Measurements from ENCODE around the gene DENND1A.

DNA sequence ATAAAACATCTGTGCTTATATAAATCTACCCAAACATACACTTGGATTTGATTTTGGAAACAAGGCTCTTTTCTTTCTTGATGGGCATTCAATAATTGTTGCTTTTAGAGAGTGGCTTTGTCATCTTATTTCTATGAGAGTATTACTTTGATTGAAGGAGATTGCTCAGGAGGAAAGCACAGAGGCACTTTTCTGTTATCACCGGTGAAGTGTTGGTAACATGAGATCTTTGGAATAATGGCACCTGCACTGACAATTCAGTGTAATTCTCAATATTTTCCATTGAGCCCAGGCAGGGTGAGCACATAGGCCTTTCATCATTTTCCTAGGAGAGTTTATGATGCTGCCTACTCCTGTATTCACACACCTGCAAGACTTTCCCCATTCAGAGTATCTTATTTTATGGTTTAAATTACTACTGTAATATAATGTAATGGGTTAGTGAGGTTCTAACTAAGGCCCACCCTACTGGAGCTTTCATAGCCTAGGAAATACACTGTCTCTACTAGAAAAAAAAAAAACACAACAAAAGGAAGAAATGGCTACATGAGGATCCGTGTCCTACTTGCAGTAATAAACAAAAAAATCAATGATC is 244.3 kb downstream of the DENND1A start:
- TF ChIP-seq, protein P1, sequence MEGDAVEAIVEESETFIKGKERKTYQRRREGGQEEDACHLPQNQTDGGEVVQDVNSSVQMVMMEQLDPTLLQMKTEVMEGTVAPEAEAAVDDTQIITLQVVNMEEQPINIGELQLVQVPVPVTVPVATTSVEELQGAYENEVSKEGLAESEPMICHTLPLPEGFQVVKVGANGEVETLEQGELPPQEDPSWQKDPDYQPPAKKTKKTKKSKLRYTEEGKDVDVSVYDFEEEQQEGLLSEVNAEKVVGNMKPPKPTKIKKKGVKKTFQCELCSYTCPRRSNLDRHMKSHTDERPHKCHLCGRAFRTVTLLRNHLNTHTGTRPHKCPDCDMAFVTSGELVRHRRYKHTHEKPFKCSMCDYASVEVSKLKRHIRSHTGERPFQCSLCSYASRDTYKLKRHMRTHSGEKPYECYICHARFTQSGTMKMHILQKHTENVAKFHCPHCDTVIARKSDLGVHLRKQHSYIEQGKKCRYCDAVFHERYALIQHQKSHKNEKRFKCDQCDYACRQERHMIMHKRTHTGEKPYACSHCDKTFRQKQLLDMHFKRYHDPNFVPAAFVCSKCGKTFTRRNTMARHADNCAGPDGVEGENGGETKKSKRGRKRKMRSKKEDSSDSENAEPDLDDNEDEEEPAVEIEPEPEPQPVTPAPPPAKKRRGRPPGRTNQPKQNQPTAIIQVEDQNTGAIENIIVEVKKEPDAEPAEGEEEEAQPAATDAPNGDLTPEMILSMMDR (IDR thresholded peaks at IDR 0.05; ENCODE audit: insufficient read depth, low read depth, low read length) = no peak
- TF ChIP-seq EZH2 (IDR thresholded peaks at IDR 0.05; ENCODE audit: insufficient read depth, low read length) = no peak

Measured in astrocyte (in vitro differentiated cells and primary cell).